GM21447 (cell line): ENCODE measurements around the gene IDH3G.
A peak's percentile ranks its signal among the peaks of the same experiment; 100 is the strongest.

Source experiments
- ATAC-seq: cut with Tn5 transposase; IDR thresholded peaks from one replicate; pipeline ENCODE4 v1.9.1; 2021; ENCODE audit not compliant: unreplicated experiment

The IDH3G gene

DNA sequence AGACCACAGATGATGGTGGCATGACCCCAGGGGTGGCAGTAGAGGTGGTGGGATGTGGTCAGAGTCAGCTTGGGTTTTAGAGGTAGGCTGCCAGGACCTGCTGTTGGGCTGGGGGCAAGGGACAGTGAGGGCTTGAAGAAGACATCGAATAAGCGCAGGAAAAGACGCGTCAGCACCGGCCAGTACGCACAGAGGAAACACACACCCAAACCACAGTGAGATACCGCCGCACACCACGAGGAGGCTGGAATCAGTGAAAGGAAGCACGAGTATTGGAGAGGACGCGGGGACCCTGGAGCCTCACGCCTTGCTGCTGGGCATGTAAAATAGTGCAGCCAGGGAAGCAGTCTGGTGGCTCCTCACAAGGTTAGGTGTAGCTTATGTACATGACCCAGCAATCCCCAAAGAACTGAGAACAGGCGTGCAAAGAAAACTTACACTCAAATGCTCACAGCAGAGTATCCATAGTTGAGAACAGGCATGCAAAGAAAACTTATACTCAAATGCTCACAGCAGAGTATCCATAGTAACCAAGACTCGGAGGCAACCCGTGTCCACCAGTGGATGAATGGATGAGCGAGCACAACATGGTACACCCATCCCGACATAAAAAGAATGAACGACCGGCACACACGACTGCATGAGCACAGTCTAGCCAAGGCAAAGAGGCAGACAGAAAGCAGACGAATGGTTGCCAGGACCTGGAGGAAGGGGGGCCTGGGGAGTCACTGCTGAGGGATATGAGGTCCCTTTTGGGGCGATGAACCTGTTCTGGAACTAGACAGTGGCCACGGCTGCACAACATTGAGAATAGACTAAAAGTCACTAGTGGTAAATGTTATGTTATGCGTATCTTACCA lies 22.9 kb upstream of the IDH3G start:
- ATAC-seq, result no peak

DNA sequence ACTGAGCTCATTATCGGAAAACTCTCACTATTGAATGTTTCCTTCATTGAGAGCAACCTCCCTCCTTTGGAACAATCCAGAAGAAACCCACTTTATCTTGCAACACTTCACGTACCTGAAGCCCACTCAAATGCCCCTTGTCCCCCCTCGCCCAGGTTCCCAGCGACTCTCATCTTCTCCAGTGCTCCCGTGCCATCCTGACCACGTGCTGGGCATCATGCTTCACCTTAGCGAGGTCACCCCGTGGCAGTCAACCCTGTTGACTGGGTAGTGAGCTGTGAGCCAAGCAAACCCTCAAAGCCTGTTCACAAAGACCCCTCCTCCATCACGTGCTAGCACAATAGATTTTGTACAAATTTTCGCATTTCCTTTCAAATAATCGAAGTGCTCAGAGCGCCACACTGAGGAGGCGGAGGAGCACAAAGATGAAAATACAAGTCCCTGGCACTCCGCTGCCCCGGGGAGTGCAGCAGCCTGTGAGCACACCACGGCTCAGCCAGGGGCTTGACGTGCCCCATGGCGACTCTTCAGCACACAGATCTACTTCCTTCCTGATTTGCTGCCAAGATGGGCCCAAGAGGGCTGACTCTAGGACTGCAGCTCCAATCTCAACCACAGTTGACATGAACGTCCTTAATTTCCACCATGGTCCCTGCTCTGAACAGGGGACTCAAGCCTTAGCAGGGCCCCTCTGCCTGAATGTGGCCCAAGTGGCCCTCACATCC lies 20.6 kb upstream of the IDH3G start:
- no peak for ATAC-seq

DNA sequence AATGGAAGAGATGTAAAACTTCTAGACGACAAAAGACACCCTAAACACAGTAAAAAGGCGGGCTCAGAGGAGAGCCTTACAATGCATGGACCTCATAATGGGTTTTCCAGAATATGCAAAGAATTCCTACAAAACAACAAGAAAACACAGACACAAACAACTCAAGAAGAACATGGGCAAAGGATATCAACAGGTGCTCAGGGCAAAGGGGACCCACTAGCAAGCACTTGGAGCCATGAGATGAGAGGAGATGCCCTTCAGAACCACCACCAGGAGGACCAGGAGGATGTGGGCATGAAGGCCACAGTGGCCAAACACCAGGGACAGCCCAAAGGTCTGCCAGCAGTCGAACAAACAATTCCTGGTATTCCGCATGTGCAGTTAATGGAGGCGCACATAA lies 19.0 kb upstream of the IDH3G start:
- ATAC-seq, result no peak

GRCh38 chrX:153812220-153812619 lies 18.0 kb upstream of the IDH3G start:
- ATAC-seq, result no peak

GRCh38 chrX:153807976-153808375 lies 13.8 kb upstream of the IDH3G start:
- no peak for ATAC-seq

- no peak for ATAC-seq
These were observed 12.9 kb upstream of the IDH3G start for GRCh38 chrX:153806999-153807575.

DNA sequence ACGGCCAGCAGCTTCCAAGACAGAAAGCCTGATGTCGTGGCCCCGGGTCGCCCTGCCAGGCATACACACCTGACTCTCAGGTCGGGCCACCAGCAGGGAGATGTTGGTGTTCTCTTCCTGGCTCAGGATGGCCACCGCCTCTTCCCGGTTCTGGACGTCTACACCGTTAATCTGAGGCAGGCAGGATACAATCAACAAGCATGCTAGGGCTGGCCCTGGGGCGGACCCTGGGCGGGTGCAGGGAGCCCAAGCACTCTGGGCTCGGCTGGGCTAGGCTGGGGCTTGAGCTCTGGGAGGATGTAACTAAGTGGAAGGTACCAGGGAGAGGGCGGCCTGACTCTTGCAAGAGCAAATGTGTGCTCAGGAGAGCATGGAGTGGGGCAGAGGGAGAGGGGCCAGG lies 11.3 kb upstream of the IDH3G start:
- no peak for ATAC-seq

DNA sequence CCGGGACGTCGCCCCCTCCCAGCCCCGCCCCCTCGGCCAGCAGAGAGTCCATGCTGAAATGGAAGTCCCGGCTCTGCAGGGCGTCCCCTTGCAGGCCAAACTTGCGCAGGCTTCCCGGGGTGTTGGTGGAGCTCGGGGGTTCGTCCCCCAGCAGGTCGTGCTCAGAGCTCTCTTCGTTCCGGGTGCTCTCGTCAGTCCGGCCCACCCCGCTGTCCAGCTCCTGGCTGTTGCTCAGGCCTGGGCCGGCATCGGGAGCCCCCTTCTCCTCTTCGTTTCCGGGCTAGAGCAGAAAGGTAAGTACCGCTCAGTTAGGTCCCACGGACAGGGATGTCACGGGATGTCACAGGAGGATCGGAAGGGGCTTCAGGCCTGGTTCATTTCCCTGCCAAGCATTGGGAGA lies 10.4 kb upstream of the IDH3G start:
- no peak for ATAC-seq

- ATAC-seq, result no peak
These were observed 10.0 kb upstream of the IDH3G start for GRCh38 chrX:153804100-153804595.

DNA sequence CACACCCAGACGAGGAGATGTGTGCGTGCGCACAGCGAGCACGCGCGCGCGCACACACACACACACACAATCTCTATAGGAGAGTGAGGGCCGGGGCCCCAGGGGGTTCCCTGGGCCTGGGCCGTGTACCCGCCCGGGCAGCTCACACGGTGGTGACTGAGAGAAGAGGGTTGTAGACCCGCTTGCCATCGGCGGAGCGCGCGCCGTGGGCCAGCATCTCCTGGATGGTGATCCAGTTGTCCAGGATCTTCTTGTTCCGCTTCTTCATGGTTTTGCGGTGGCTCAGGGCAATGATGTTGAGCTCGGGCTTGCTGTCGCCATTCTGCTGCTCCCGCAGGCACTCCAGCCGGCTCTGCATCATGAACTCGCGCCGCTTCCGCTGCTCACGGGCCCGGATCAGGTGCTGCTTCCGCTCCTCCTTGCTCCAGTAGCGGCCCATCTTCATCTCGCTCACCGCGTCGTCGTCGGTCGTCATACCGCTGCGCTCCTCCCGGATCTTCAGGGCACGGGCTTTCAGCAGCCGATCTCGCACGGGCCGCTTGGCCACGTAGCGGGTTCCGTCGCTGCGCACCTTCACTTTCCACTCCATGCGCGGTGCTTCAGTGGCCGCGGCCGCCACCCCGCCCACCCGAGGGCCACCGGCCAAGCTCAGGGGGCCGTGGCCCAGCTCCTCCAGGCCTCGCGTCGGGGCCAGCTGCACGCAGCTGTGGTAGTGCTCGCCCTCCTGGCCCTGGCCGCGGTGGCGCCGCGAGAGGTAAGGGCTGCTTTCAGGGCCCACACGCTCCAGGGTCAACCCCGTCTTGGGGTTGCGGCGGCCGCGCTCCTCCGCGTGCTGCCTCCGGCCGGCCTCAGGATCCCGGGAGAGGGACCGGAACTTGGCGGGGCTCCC lies 9.3 kb upstream of the IDH3G start:
- ATAC-seq, result no peak

- ATAC-seq, result no peak
These were observed 8.4 kb upstream of the IDH3G start for GRCh38 chrX:153802513-153803045.

DNA sequence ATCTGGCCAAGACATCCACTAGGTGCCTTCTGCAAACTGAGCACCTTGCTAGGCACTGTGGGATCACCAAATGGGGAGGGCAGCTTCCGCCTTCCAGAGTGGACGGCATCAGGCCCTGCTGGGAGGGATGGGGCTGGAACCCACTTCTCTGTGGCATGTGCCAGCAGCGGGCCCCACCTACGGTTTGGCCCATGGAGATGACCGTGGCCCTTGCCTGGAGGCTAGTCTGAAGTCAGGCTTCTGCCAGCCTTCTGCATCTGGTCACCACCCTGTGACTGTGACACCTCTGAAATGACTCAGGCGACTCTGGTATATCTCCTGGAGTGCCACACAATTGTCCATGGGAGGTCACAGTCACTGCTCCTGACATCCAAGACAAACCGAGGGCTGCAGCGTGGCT lies 7.5 kb upstream of the IDH3G start:
- ATAC-seq, result no peak

- ATAC-seq, result no peak
These were observed 6.6 kb upstream of the IDH3G start for GRCh38 chrX:153800746-153801145.

- ATAC-seq, result no peak
These were observed 6.1 kb upstream of the IDH3G start for GRCh38 chrX:153800177-153800722.

DNA sequence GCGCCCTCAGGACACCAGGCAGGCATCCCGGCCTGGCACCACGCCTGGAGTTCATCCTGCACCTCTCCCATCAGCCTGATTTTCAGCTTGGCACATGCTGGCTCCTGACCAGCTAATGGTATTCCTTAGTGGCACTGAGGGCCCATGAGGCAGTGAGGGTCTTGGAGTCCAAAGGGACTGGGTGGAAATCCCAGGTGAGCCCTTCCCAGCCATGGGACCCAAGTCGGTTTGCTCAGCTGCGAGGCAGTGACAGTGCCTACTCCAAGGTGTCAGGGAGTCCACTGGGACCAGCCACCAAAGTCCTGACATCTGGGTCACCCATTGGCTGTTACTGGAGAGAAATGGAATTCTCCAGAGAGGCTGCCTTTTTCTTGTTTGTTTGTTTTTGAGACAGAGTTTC lies 5.2 kb upstream of the IDH3G start:
- no peak for ATAC-seq

- ATAC-seq, result no peak
These were observed 3.3 kb upstream of the IDH3G start for GRCh38 chrX:153797415-153798015.

DNA sequence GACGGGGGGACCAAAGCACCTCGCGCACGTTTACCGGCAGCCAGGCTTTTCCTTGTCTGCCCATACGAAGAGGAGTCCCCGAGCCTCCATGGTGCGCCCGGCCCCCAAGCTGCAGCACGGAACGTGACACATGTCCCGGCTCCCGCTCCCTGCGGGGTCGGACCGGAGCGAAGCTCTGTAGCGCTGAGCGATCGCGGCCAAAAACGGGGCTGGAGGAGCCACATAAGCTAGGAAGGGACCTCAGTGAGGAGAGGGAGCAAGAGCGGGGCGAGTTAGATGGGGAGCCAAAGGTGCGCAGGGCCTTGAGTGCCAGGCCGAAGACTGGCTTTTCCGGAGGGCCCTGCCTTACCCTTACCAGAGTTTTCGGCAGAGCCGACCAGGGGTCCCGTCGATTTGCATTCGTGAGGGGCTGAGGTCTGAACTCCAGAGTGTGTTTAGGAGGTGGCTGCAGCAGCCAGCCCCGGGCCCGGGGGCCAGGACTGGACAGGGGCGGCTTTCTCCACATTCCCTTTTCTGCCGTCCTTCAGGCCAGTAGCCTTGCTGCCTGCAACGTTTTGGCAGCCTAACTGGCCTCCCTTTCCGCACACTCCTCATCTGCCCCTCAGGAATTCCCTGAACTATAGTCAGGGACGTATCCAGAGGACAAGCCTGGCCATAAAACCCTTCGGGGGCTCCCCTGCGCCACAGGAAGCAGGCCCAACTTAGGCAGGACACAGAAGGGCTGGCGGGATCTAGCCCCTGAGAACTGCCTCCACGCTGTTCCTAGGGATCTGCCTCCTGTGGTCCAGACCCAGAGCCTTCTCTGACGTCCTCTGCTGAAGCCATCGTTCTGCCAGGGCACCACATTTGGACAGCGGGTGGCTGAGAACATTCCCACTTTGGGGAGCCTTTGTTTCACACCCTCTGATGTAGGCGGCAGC lies 982 bp upstream of the IDH3G start:
- peak; percentile 5 for ATAC-seq

DNA sequence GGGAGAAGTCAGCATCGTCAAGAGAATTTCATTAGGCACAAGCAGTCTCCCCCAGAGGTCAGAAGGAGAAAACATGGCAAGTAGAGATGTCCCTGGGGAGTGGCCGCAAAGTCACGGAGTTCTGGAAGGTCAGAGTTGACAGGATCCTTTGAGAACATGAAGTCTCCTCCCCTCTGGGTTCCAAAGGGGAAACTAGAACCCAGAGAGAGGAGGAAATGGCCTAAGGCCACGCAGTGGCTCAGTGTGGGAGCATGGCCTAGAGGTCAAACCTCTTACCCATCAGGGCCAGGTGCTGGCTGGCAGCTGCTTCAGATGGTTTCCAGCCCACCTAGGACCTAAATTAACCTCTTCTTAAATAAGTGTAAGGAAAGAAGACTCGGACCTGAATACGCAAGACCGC lies 884 bp downstream of the IDH3G start:
- ATAC-seq, result no peak

GRCh38 chrX:153792368-153792767 lies 1.8 kb downstream of the IDH3G start:
- ATAC-seq, result no peak
